HCT116 (cell line): Measurements from ENCODE around the gene DNPEP.

ENCODE experiments used
- POLR2AphosphoS5 ChIP-seq: IDR thresholded peaks from 2 replicates; pipeline ENCODE4 v1.6.1; 2011; ENCODE audit warnings: mild to moderate bottlenecking, low read depth, low read length, moderate library complexity
- ZBTB33 ChIP-seq: IDR thresholded peaks from 2 replicates; pipeline ENCODE4 v1.6.1; 2011; ENCODE audit warnings: mild to moderate bottlenecking, low read length, moderate library complexity; ENCODE audit not compliant: insufficient replicate concordance; ENCODE audit errors: extremely low read depth

GRCh38 chr2:219362072-219362471 lies 25.6 kb downstream of the DNPEP start:
- TF ChIP-seq ZBTB33 (no peak), POLR2AphosphoS5 (no peak)
